ENCODE data around the gene SGO1. TPM values are rescaled to one million over a fixed set of nuclear protein-coding genes. Genes with fewer than 3 reads are reported as not detected.

SGO1 gene
- polyA plus RNA-seq, 1 of the 3 experiments (the other 2 are of a cell fraction) = 2.2 TPM

- Histone ChIP-seq H3K27me3 (ENCODE audit: insufficient read depth) (no peaks in the 10 kb centered on the region), H3K9ac (no peak overlapping the region), H3K36me3 (replicated peaks in 1 of 2; ENCODE audit: control insufficient read depth in 1 of 2, insufficient read depth in 2 of 2, low read length in 1 of 2) (no peaks in the 10 kb centered on the region), H3F3A (replicated peaks; ENCODE audit: insufficient read depth) (no peaks in the 10 kb centered on the region), H2AFZ (ENCODE audit: low read depth) (no peak overlapping the region), H3K4me2 (no peak overlapping the region), H3K4me1 (ENCODE audit: control insufficient read depth in 1 of 2, insufficient read depth in 2 of 2, low read depth in 1 of 2, low read length in 1 of 2) (no peaks in the 10 kb centered on the region), H3K4me3 (ENCODE audit: low read depth in 2 of 2, low read length in 1 of 2) (no peak overlapping the region), H3K9me3 (no peaks in the 10 kb centered on the region), H4K20me1 (ENCODE audit: insufficient read depth) (no peaks in the 10 kb centered on the region), H3K79me2 (ENCODE audit: insufficient read depth) (no peaks in the 10 kb centered on the region), H3K27ac (ENCODE audit: low read depth in 2 of 2, low read length in 1 of 2) (no peak overlapping the region), H3K9me2 (no peaks in the 10 kb centered on the region)
- POLR2A ChIA-PET = no interaction called here
- WGBS (ENCODE audit: low lambda C conversion rate) = 26% methylated on average over 2 of the region's 2 CpGs
- CTCF ChIA-PET = interaction anchor here (0.7 to 4.5 kb wide), 4 partner anchors 115 to 1894 kb away, joined by 3 to 25 read pairs (median 4); no protein-coding TSS in a partner anchor
- DNase-seq = peak; percentile 28
- TF ChIP-seq SMC3 (IDR thresholded peaks at IDR 0.05; ENCODE audit: low read depth, low read length) (peak; percentile 38; the same call in 1 of the 2 replicates), SIN3A (IDR thresholded peaks at IDR 0.05; ENCODE audit: borderline replicate concordance, low read depth, low read length) (no peak), TEAD4 (IDR thresholded peaks at IDR 0.05; ENCODE audit: borderline replicate concordance, insufficient read depth) (no peak), RAD21 (IDR thresholded peaks at IDR 0.05; ENCODE audit: low read length) (peak; percentile 81)
- TF ChIP-seq, protein P1, sequence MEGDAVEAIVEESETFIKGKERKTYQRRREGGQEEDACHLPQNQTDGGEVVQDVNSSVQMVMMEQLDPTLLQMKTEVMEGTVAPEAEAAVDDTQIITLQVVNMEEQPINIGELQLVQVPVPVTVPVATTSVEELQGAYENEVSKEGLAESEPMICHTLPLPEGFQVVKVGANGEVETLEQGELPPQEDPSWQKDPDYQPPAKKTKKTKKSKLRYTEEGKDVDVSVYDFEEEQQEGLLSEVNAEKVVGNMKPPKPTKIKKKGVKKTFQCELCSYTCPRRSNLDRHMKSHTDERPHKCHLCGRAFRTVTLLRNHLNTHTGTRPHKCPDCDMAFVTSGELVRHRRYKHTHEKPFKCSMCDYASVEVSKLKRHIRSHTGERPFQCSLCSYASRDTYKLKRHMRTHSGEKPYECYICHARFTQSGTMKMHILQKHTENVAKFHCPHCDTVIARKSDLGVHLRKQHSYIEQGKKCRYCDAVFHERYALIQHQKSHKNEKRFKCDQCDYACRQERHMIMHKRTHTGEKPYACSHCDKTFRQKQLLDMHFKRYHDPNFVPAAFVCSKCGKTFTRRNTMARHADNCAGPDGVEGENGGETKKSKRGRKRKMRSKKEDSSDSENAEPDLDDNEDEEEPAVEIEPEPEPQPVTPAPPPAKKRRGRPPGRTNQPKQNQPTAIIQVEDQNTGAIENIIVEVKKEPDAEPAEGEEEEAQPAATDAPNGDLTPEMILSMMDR (IDR thresholded peaks at IDR 0.05) = peak; percentile 53
These were observed 39.8 kb upstream of the SGO1 start for GRCh38 chr3:20225769-20226168.

- H3K27ac ChIP-seq (ENCODE audit: low read depth in 2 of 2, low read length in 1 of 2) = no peak overlapping the region
- WGBS (ENCODE audit: low lambda C conversion rate) = 25% methylated on average over 2 of the region's 2 CpGs
- no peak for DNase-seq
- H3K79me2 ChIP-seq (ENCODE audit: insufficient read depth) = no peaks in the 10 kb centered on the region
- H3K9me3 ChIP-seq = no peaks in the 10 kb centered on the region
- ChIA-PET CTCF (interaction anchor here (0.5 kb wide), 1 partner anchor 1182 kb away, joined by 4 read pairs; no protein-coding TSS in a partner anchor), POLR2A (no interaction called here)
- H3K9ac ChIP-seq = no peak overlapping the region
- no peaks in the 10 kb centered on the region for H3K9me2 ChIP-seq
- H3K4me2 ChIP-seq = no peak overlapping the region
- no peaks in the 10 kb centered on the region for H3K4me1 ChIP-seq (ENCODE audit: control insufficient read depth in 1 of 2, insufficient read depth in 2 of 2, low read depth in 1 of 2, low read length in 1 of 2)
- no peak overlapping the region for H3K4me3 ChIP-seq (ENCODE audit: low read depth in 2 of 2, low read length in 1 of 2)
- no peaks in the 10 kb centered on the region for H3K36me3 ChIP-seq (replicated peaks in 1 of 2; ENCODE audit: control insufficient read depth in 1 of 2, insufficient read depth in 2 of 2, low read length in 1 of 2)
- H3F3A ChIP-seq (replicated peaks; ENCODE audit: insufficient read depth) = no peaks in the 10 kb centered on the region
- H3K27me3 ChIP-seq (ENCODE audit: insufficient read depth) = no peaks in the 10 kb centered on the region
- H2AFZ ChIP-seq (ENCODE audit: low read depth) = no peak overlapping the region
- H4K20me1 ChIP-seq (ENCODE audit: insufficient read depth) = no peaks in the 10 kb centered on the region
- no peak for TF ChIP-seq GATA2 (CRISPR knock-in tag; IDR thresholded peaks at IDR 0.05)
- TF ChIP-seq, protein P2, sequence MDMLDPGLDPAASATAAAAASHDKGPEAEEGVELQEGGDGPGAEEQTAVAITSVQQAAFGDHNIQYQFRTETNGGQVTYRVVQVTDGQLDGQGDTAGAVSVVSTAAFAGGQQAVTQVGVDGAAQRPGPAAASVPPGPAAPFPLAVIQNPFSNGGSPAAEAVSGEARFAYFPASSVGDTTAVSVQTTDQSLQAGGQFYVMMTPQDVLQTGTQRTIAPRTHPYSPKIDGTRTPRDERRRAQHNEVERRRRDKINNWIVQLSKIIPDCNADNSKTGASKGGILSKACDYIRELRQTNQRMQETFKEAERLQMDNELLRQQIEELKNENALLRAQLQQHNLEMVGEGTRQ (IDR thresholded peaks at IDR 0.05; ENCODE audit: borderline replicate concordance, low read depth, low read length) = no peak
- TF ChIP-seq, protein P3, sequence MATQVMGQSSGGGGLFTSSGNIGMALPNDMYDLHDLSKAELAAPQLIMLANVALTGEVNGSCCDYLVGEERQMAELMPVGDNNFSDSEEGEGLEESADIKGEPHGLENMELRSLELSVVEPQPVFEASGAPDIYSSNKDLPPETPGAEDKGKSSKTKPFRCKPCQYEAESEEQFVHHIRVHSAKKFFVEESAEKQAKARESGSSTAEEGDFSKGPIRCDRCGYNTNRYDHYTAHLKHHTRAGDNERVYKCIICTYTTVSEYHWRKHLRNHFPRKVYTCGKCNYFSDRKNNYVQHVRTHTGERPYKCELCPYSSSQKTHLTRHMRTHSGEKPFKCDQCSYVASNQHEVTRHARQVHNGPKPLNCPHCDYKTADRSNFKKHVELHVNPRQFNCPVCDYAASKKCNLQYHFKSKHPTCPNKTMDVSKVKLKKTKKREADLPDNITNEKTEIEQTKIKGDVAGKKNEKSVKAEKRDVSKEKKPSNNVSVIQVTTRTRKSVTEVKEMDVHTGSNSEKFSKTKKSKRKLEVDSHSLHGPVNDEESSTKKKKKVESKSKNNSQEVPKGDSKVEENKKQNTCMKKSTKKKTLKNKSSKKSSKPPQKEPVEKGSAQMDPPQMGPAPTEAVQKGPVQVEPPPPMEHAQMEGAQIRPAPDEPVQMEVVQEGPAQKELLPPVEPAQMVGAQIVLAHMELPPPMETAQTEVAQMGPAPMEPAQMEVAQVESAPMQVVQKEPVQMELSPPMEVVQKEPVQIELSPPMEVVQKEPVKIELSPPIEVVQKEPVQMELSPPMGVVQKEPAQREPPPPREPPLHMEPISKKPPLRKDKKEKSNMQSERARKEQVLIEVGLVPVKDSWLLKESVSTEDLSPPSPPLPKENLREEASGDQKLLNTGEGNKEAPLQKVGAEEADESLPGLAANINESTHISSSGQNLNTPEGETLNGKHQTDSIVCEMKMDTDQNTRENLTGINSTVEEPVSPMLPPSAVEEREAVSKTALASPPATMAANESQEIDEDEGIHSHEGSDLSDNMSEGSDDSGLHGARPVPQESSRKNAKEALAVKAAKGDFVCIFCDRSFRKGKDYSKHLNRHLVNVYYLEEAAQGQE (IDR thresholded peaks at IDR 0.05; ENCODE audit: low read depth, low read length) = no peak
- TF ChIP-seq NRF1 (IDR thresholded peaks at IDR 0.05; ENCODE audit: low read depth, low read length) = no peak
- TF ChIP-seq POLR2AphosphoS5 (IDR thresholded peaks at IDR 0.05; ENCODE audit: low read depth, low read length) = no peak
- TF ChIP-seq FOXJ3 (CRISPR knock-in tag; IDR thresholded peaks at IDR 0.05) = no peak
- no peak for TF ChIP-seq FOXM1 (IDR thresholded peaks at IDR 0.05; ENCODE audit: low read depth)
- TF ChIP-seq, protein P4, sequence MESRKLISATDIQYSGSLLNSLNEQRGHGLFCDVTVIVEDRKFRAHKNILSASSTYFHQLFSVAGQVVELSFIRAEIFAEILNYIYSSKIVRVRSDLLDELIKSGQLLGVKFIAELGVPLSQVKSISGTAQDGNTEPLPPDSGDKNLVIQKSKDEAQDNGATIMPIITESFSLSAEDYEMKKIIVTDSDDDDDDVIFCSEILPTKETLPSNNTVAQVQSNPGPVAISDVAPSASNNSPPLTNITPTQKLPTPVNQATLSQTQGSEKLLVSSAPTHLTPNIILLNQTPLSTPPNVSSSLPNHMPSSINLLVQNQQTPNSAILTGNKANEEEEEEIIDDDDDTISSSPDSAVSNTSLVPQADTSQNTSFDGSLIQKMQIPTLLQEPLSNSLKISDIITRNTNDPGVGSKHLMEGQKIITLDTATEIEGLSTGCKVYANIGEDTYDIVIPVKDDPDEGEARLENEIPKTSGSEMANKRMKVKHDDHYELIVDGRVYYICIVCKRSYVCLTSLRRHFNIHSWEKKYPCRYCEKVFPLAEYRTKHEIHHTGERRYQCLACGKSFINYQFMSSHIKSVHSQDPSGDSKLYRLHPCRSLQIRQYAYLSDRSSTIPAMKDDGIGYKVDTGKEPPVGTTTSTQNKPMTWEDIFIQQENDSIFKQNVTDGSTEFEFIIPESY (IDR thresholded peaks at IDR 0.05; ENCODE audit: borderline replicate concordance, low read depth) = no peak
- no peak for TF ChIP-seq NFIC (IDR thresholded peaks at IDR 0.05; ENCODE audit: borderline replicate concordance)
- no peak for TF ChIP-seq PBX3 (IDR thresholded peaks at IDR 0.05)
- TF ChIP-seq ELF1 (IDR thresholded peaks at IDR 0.05) = no peak
- no peak for TF ChIP-seq MXI1 (IDR thresholded peaks at IDR 0.05; ENCODE audit: low read depth, low read length)
- TF ChIP-seq TCF12 (IDR thresholded peaks at IDR 0.05) = no peak
- TF ChIP-seq MAX (IDR thresholded peaks at IDR 0.05; ENCODE audit: low read depth) = no peak
- no peak for TF ChIP-seq TAF1 (IDR thresholded peaks at IDR 0.05; ENCODE audit: borderline replicate concordance, low read depth, low read length)
These were observed 36.3 kb upstream of the SGO1 start for GRCh38 chr3:20222274-20222673.

All from SK-N-SH (cell line).